GM18951 (cell line): ENCODE results near the gene PCDH12.

ENCODE experiments used
- POLR2A ChIP-seq: IDR thresholded peaks from 4 replicates; pipeline ENCODE4 v1.6.1; 2011; ENCODE audit warnings: mild to moderate bottlenecking; ENCODE audit not compliant: insufficient read length, insufficient read depth; ENCODE audit errors: extremely low read depth
- in situ Hi-C: fragments of 300-500 bp; cut with MboI; formaldehyde crosslinking; loops from one replicate; pipeline ENCODE4 v1.12.0; 2022; ENCODE audit warnings: low sequenced_read_pairs, mixed read lengths, inconsistent platforms; ENCODE audit not compliant: unreplicated experiment

PCDH12 gene

GRCh38 chr5:141960449-141961323 lies 2.7 kb upstream of the PCDH12 start:
- in situ Hi-C loops: no loop called here

GRCh38 chr5:141960018-141960417 lies 2.0 kb upstream of the PCDH12 start:
- in situ Hi-C loops: no loop called here
- no peak for TF ChIP-seq POLR2A

More at GRCh38 chr5:141960449-141961323, 2.7 kb upstream of the PCDH12 start:
- TF ChIP-seq POLR2A: no peak

GRCh38 chr5:141958546-141959172 lies 657 bp upstream of the PCDH12 start:
- in situ Hi-C loops: no loop called here

GRCh38 chr5:141957367-141957996 lies 520 bp downstream of the PCDH12 start:
- TF ChIP-seq POLR2A: no peak
- in situ Hi-C loops: no loop called here

More at GRCh38 chr5:141958546-141959172, 657 bp upstream of the PCDH12 start:
- no peak for TF ChIP-seq POLR2A

GRCh38 chr5:141954194-141954593 lies 3.8 kb downstream of the PCDH12 start:
- in situ Hi-C loops: no loop called here
- no peak for TF ChIP-seq POLR2A

GRCh38 chr5:141952020-141952419 lies 6.0 kb downstream of the PCDH12 start:
- in situ Hi-C loops: no loop called here
- TF ChIP-seq POLR2A: no peak

- no peak for TF ChIP-seq POLR2A
- in situ Hi-C loops: no loop called here
Observed at GRCh38 chr5:141951332-141951781, 6.6 kb downstream of the PCDH12 start.

GRCh38 chr5:141950207-141951005 lies 7.6 kb downstream of the PCDH12 start:
- no peak for TF ChIP-seq POLR2A
- in situ Hi-C loops: no loop called here

- in situ Hi-C loops: no loop called here
- TF ChIP-seq POLR2A: no peak
Observed at GRCh38 chr5:141949511-141949910, 8.5 kb downstream of the PCDH12 start.

- in situ Hi-C loops: no loop called here
- no peak for TF ChIP-seq POLR2A
Observed at GRCh38 chr5:141948812-141949211, 9.2 kb downstream of the PCDH12 start.

GRCh38 chr5:141947316-141947715 lies 10.7 kb downstream of the PCDH12 start:
- in situ Hi-C loops: no loop called here
- TF ChIP-seq POLR2A: no peak

- in situ Hi-C loops: no loop called here
- TF ChIP-seq POLR2A: no peak
Observed at GRCh38 chr5:141945511-141946051, 12.4 kb downstream of the PCDH12 start.
